T-helper 9 cell (primary cell): Measurements from ENCODE around the gene MYADML2.

Experiments used
- DNase-seq: peaks from one replicate; pipeline ENCODE4 v3.0.0-alpha.2; 2020

MYADML2 gene

GRCh38 chr17:81935709-81936084 lies 11.3 kb downstream of the MYADML2 start:
- DNase-seq: no peak

DNA sequence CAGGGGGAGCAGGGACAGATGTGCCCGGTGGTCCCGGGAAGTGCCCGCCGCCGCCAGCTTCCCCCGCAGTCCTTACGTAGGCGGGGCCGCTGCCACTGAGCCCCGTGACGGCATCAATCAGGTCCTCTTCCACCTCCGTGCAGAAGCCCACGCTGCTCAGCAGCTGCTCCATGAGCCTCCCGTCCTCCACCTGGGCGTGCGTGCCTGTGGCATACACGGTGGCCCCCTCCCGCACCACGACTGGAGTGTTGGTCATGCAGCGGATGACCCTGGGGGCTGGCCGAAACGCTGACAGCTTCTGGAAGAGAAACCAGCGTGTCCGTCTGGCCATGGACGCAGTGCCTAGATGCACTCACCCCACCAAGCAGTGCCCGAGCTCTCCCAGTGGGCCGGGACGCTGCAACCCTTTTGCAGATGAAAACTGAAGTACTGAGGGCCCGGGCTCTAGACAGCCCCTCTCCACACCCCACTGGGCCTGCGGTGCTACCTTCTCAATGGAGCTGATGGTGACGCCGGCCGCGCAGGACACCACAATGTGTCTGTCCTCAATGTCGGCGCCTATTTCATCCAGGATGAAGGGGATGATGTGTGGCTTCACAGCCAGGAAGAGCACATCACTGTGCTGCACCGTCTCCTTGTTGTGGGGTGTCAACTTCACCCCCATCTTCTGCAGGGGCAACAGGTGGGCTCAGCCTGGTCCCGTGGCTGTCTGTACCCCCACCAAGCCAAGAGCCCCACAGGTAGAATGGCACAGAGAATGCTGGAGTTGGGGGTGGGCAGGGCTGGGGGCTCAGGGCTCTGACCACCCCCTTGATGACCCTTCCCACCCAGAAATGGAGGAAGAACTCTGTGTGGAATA lies 12.0 kb downstream of the MYADML2 start:
- DNase-seq: no peak

DNA sequence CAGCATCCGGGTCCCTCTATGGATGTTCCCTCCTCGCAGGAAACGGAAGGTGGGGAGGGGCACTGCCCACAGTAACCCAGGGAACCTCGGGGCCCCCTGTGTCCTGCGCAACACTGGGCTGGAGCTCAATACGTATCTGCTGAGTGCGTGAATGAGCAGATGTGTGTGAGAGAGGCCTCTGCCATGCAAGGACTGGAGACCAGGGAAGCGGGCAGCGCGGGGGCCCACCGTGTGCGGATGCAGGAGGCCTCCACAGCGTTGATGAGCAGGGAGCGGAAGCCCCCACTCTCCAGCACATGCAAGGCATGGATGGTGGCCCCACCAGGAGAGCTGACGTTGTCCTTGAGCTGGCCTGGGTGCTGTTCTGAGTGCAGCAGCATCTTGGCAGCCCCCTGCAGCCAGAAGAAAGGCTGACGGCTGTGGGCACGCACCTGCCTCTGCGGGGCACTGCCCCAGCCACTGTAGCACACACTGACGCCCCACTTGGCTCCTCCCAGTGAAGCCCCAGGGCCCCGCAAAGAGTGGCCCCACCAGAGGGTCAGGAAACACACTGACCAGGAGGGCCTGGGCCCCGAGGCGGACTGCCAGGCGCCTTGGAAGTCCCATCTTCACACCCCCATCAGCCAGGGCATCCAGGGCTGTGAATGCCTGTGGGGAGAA lies 12.8 kb downstream of the MYADML2 start:
- DNase-seq: no peak

DNA sequence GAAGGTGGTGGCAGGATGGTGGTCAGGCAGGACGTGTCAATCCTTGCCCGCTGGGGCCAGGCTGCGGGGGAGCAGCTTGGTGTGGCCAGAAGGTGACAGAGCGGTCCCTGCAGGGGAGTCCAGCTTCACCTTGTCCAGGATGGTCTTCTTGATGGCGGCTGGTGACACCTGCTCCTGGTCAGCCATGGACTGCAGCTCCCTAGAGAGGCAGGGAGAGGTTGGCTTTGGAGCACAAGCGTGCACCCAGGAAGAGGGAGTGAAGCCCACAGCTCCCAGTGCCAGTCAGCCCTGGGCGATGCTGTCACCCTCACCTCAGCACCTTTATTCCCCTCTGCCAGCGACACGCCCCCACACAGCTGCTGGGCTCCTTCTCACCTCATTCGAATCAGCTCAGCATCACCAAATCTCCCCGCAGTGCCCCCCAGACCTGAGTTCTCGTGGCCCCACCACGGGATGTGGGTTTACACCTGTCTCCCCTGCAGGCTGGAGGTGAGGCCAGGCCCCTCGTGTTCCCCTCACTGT lies 13.8 kb downstream of the MYADML2 start:
- DNase-seq: no peak

- no peak for DNase-seq
These were observed 14.6 kb downstream of the MYADML2 start for GRCh38 chr17:81932333-81932983.

GRCh38 chr17:81931557-81932332 lies 15.3 kb downstream of the MYADML2 start:
- DNase-seq: no peak

DNA sequence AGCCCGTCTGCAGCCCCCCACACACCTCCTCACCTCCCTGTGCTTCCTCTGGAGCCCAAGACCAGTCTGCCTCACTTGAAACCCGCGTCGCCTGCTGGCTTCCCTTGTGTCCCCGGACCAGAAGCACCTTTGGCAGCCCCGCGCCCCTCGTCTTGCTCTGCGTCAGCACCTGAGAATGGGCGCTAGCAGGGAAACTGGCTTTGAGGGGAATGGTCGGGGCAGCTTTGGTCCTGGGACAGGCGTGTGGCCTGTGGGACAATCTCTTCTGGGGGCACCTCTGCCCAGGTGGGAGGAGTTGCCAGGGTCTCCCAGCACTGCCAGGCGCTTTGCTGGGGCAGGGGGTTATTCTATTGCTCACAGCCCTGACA lies 15.9 kb downstream of the MYADML2 start:
- DNase-seq: no peak

- DNase-seq: no peak
These were observed 16.6 kb downstream of the MYADML2 start for GRCh38 chr17:81930142-81931125.

DNA sequence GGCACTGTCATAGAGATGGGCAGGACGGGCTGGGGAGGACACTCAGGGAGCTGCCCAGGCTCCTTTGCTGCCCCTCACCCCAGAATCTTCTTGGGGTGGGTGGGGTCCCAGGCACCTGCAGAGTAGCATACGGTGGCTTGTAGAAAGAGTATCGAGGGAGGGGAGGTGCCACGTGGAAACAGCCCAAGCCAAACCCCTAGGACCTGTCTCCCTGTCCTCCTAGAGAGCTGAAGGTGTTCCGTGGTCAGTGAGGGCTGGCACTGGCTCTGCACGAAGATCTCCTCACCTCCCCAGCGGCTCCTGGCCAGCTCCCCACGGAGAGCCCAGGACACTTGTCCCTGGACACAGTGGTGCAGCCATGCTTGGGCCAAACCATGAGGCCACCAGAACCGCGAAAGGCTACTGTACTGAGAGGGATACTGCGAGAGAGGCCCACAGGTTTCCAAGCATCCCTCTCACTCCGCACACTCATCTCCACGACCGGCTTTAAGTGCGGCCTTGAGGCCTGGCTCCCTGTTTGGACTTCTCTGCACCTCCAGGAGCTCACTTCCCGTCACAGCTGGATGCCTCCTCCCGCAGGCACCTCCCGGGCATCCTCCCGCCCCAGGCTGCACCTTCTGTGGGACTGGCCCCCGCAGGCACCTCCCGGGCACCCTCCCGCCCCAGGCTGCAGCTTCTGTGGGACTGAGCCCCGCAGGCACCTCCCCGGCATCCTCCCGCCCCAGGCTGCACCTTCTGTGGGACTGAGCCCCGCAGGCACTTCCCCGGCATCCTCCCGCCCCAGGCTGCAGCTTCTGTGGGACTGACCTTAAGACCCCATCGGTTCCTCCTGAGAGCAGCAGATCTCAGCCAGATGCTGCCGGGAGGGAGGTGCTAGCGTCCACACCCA lies 17.5 kb downstream of the MYADML2 start:
- no peak for DNase-seq

DNA sequence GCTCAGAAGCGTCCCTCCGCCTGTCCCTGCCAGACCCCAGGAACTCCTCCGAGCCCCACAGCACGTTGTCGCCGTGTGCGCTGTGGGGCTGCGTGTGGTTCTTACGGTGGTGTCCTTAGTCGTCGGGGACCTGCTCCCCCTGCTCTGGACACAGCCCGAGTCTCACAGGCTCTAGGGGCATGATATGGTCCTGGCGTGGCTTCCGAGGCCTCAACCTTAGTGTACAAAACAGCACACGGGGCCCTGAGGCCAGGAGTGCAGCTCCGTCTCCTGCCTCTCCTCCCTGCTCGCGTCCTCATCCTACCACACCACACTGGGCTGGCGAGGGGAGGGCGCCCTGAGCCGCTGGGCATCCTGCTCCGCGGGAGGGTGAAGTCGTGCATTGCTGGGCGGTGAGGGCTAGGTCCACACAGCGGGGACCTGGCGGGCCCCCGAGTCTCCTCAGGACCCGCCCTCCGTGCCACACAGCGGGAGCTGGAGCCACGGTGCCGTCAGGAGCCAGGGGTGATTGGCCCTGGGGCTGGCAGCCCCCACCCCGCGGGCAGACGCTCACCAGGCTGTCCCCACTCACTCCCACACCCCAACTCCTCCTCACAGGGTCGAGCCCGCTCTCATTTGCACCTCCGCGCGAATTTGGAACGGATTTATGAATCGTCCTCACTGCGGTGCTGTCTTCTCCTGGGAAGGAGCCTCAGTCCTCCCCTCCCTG lies 18.3 kb downstream of the MYADML2 start:
- no peak for DNase-seq

DNA sequence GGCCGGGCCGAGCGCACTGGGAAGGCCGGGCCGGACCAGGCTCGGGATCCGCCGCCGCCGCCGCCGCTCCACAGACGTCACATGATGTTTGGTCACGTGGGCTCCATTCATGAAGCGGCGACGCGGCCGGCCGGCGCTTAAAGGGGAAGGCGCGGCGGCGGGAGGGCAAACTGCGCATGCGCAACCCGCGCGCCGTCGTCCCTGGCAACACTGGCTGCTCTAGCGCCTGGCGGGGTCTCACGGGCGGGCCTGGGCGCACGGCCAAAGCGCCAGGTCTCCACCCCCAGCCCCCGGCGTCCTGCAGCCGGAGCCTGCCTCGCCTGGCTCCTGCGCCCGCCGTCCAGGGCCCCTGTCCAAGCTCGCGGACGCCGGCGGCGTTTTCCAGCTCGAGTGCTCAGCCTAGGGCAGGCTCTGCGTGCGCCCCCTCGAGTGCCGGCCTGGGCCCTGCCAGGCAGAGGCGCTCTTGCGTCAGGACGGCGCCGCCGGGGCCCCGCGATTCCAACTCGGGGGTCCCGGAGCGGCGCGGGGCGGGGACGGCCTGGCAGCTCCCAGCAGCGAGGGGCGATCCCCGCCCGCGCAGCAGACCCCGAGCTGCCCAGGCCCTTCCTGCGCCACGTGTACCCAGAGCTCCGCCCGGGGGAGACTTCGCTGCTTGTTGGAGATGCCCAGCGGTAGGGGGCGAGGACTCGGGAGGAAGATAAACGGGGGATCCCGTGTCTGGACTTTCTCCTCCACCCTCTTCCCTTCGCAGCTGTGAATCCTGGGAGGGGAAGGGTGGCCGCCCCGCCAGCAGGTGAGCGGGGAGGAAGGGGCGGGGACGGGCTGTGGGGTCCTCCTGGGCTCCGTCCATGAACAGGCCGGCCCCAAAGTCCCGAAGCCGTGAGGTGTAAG lies 19.1 kb downstream of the MYADML2 start, which contains the start of gene MAFG:
Gene MAFG, minus strand, starts transcription at position 83 of the 891 bp plus-strand sequence. CDS start 4,550 bp downstream, outside the sequence.
- DNase-seq: peak; percentile 87

DNA sequence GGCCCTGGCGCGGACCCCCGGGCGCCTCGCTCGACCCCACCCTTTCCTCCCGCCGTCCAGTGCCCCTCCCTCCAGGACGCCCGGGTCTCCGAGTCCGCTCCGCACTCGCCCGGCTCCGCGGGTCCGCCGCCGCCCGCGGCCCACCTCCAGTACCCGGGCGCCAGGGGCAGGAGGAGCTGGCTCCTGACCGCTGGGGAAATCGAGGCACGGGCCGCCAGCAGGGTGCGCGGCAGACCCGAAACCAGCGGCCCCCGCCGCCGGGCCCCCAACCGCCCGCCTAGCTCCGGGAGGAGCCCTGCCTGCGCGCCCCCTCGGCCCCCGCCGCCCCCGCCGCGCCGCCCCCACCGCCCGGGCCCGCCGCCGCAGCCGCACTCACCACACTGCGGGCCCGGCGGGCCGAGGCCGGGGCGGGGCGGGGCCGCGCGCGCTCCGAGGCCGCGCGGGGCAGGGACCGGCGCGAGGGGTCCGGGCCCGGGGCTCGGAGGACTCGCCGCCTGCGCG lies 19.8 kb downstream of the MYADML2 start:
- DNase-seq: no peak

GRCh38 chr17:81926451-81927151 lies 20.4 kb downstream of the MYADML2 start:
- DNase-seq: peak; percentile 46

- DNase-seq: no peak
These were observed 21.1 kb downstream of the MYADML2 start for GRCh38 chr17:81925860-81926450.

GRCh38 chr17:81924557-81925532 lies 22.2 kb downstream of the MYADML2 start:
- no peak for DNase-seq
